ENCODE data around the gene EML2. TPM values are rescaled to one million over a fixed set of nuclear protein-coding genes. Genes with fewer than 3 reads are reported as not detected.

EML2 gene
- total RNA-seq, 1 experiment from 2014 or later: 33.9 TPM

GRCh38 chr19:45655073-45655472, 15.9 kb upstream of the EML2 start:
- TF ChIP-seq CTCF (IDR thresholded peaks at IDR 0.05; ENCODE audit: insufficient read depth in 1 of 2, low read depth in 1 of 2, low read length in 1 of 2, severe bottlenecking in 1 of 2, unreplicated experiment in 1 of 2): no peak
- Mint-ChIP-seq H3K4me3 (ENCODE audit: unreplicated experiment) (no peak overlapping the region), H3K4me1 (ENCODE audit: low read depth, unreplicated experiment) (peaks cover 14% of the 10 kb centered on the region), H3K27ac (ENCODE audit: unreplicated experiment) (no peak overlapping the region), H3K36me3 (ENCODE audit: insufficient read depth, unreplicated experiment) (peaks cover 4% of the 10 kb centered on the region), H3K27me3 (ENCODE audit: insufficient read depth, unreplicated experiment) (no peaks in the 10 kb centered on the region), H3K9me3 (ENCODE audit: unreplicated experiment) (no peaks in the 10 kb centered on the region)
- Histone ChIP-seq H3K4me1 (peaks cover 4% of the 10 kb centered on the region; the same call in 1 of the 2 replicates), H3K36me3 (ENCODE audit: control insufficient read depth, insufficient read depth, low read length) (no peaks in the 10 kb centered on the region), H3K27me3 (replicated peaks; ENCODE audit: control insufficient read depth, insufficient read depth, low read length) (no peaks in the 10 kb centered on the region), H3K4me3 (ENCODE audit: low read depth, low read length) (no peak overlapping the region), H3K9me3 (no peaks in the 10 kb centered on the region)
- CTCF ChIA-PET: no interaction called here
- DNase-seq: no peak
- POLR2A ChIA-PET: no interaction called here
- BruUV-seq (replicated peaks): no TSS peak
- intact Hi-C loops (cut with micrococcal nuclease; ENCODE audit: unreplicated experiment): no loop called here

GRCh38 chr19:45653634-45654033, 14.4 kb upstream of the EML2 start:
- no peak for DNase-seq
- Histone ChIP-seq H3K36me3 (ENCODE audit: control insufficient read depth, insufficient read depth, low read length) (no peaks in the 10 kb centered on the region), H3K9me3 (no peaks in the 10 kb centered on the region), H3K4me1 (peaks cover 4% of the 10 kb centered on the region; the same call in 1 of the 2 replicates), H3K4me3 (ENCODE audit: low read depth, low read length) (no peak overlapping the region), H3K27me3 (replicated peaks; ENCODE audit: control insufficient read depth, insufficient read depth, low read length) (no peaks in the 10 kb centered on the region)
- intact Hi-C loops (cut with micrococcal nuclease; ENCODE audit: unreplicated experiment): no loop called here
- TF ChIP-seq CTCF (IDR thresholded peaks at IDR 0.05; ENCODE audit: insufficient read depth in 1 of 2, low read depth in 1 of 2, low read length in 1 of 2, severe bottlenecking in 1 of 2, unreplicated experiment in 1 of 2): no peak
- Mint-ChIP-seq H3K4me3 (ENCODE audit: unreplicated experiment) (no peak overlapping the region), H3K27ac (ENCODE audit: unreplicated experiment) (no peak overlapping the region), H3K36me3 (ENCODE audit: insufficient read depth, unreplicated experiment) (peaks cover 4% of the 10 kb centered on the region), H3K4me1 (ENCODE audit: low read depth, unreplicated experiment) (peaks cover 3% of the 10 kb centered on the region), H3K27me3 (ENCODE audit: insufficient read depth, unreplicated experiment) (no peaks in the 10 kb centered on the region), H3K9me3 (ENCODE audit: unreplicated experiment) (no peaks in the 10 kb centered on the region)
- ChIA-PET POLR2A (no interaction called here), CTCF (interaction anchor here (0.9 to 1.4 kb wide), 2 partner anchors 12 to 14 kb away, joined by 3 to 5 read pairs; partner anchors contain the start of gene EML2)
- BruUV-seq (replicated peaks): no TSS peak

- no peaks in the 10 kb centered on the region for H3K27me3 Mint-ChIP-seq (ENCODE audit: insufficient read depth, unreplicated experiment)
- no TSS peak for BruUV-seq (replicated peaks)
Observed at GRCh38 chr19:45650722-45651121, 11.5 kb upstream of the EML2 start.

More at GRCh38 chr19:45650722-45651121, 11.5 kb upstream of the EML2 start:
- Histone ChIP-seq H3K4me1 (no peaks in the 10 kb centered on the region), H3K4me3 (ENCODE audit: low read depth, low read length) (no peak overlapping the region), H3K27me3 (replicated peaks; ENCODE audit: control insufficient read depth, insufficient read depth, low read length) (no peaks in the 10 kb centered on the region), H3K36me3 (ENCODE audit: control insufficient read depth, insufficient read depth, low read length) (no peaks in the 10 kb centered on the region), H3K9me3 (no peaks in the 10 kb centered on the region)
- Mint-ChIP-seq H3K4me3 (ENCODE audit: unreplicated experiment) (no peak overlapping the region), H3K4me1 (ENCODE audit: low read depth, unreplicated experiment) (no peaks in the 10 kb centered on the region), H3K9me3 (ENCODE audit: unreplicated experiment) (no peaks in the 10 kb centered on the region), H3K27ac (ENCODE audit: unreplicated experiment) (no peak overlapping the region), H3K36me3 (ENCODE audit: insufficient read depth, unreplicated experiment) (peaks cover 4% of the 10 kb centered on the region)
- POLR2A ChIA-PET: no interaction called here
- no peak for TF ChIP-seq CTCF (IDR thresholded peaks at IDR 0.05; ENCODE audit: insufficient read depth in 1 of 2, low read depth in 1 of 2, low read length in 1 of 2, severe bottlenecking in 1 of 2, unreplicated experiment in 1 of 2)
- CTCF ChIA-PET: interaction anchor here (0.7 to 1.7 kb wide), 3 partner anchors 9 to 166 kb away, joined by 3 to 6 read pairs (median 5); no protein-coding TSS in a partner anchor
- intact Hi-C loops (cut with micrococcal nuclease; ENCODE audit: unreplicated experiment): no loop called here
- DNase-seq: no peak
